ENCODE measurements around the gene CSTB.
A peak's percentile ranks its signal among the peaks of the same experiment; 100 is the strongest.

The CSTB gene

GRCh38 chr21:43794311-43794710 is 18.2 kb upstream of the CSTB start:
- no peak for DNase-seq (ENCODE audit: low read depth in 1 of 2, low spot score in 1 of 2)
- no peak for TF ChIP-seq JUND (IDR thresholded peaks at IDR 0.05; ENCODE audit: low read depth)
- in situ Hi-C loops (cut with HindIII; ENCODE audit: low pct_unique_long_range_greater_than_20kb, low sequenced_read_pairs), result no loop called here

- no peak for TF ChIP-seq JUND (IDR thresholded peaks at IDR 0.05; ENCODE audit: low read depth)
- in situ Hi-C loops (cut with HindIII; ENCODE audit: low pct_unique_long_range_greater_than_20kb, low sequenced_read_pairs), result no loop called here
- no peak for DNase-seq (ENCODE audit: low read depth in 1 of 2, low spot score in 1 of 2)
Observed at GRCh38 chr21:43793243-43793642, 17.1 kb upstream of the CSTB start.

- in situ Hi-C loops (cut with HindIII; ENCODE audit: low pct_unique_long_range_greater_than_20kb, low sequenced_read_pairs), result no loop called here
- DNase-seq (ENCODE audit: low read depth in 1 of 2, low spot score in 1 of 2), result no peak
- TF ChIP-seq JUND (IDR thresholded peaks at IDR 0.05; ENCODE audit: low read depth), result no peak
Observed at GRCh38 chr21:43792406-43792805, 16.3 kb upstream of the CSTB start.

GRCh38 chr21:43790010-43790524 is 14.0 kb upstream of the CSTB start:
- in situ Hi-C loops (cut with HindIII; ENCODE audit: low pct_unique_long_range_greater_than_20kb, low sequenced_read_pairs), result no loop called here

GRCh38 chr21:43789276-43790009 is 13.3 kb upstream of the CSTB start, which contains the start of gene RRP1:
RRP1 (plus strand) TSS chr21:43789577; CDS start chr21:43789630, 53 bp downstream.
- DNase-seq (ENCODE audit: low read depth in 1 of 2, low spot score in 1 of 2), result peak; percentile 91 to 95
- in situ Hi-C loops (cut with HindIII; ENCODE audit: low pct_unique_long_range_greater_than_20kb, low sequenced_read_pairs), result no loop called here
- TF ChIP-seq JUND (IDR thresholded peaks at IDR 0.05; ENCODE audit: low read depth), result no peak

More at GRCh38 chr21:43790010-43790524, 14.0 kb upstream of the CSTB start:
- no peak for DNase-seq (ENCODE audit: low read depth in 1 of 2, low spot score in 1 of 2)
- no peak for TF ChIP-seq JUND (IDR thresholded peaks at IDR 0.05; ENCODE audit: low read depth)

- TF ChIP-seq JUND (IDR thresholded peaks at IDR 0.05; ENCODE audit: low read depth), result no peak
- in situ Hi-C loops (cut with HindIII; ENCODE audit: low pct_unique_long_range_greater_than_20kb, low sequenced_read_pairs), result no loop called here
- no peak for DNase-seq (ENCODE audit: low read depth in 1 of 2, low spot score in 1 of 2)
Observed at GRCh38 chr21:43786807-43787440, 10.8 kb upstream of the CSTB start.

- in situ Hi-C loops (cut with HindIII; ENCODE audit: low pct_unique_long_range_greater_than_20kb, low sequenced_read_pairs), result no loop called here
- no peak for TF ChIP-seq JUND (IDR thresholded peaks at IDR 0.05; ENCODE audit: low read depth)
- no peak for DNase-seq (ENCODE audit: low read depth in 1 of 2, low spot score in 1 of 2)
Observed at GRCh38 chr21:43786300-43786806, 10.2 kb upstream of the CSTB start.

GRCh38 chr21:43785134-43785533 is 9.0 kb upstream of the CSTB start:
- TF ChIP-seq JUND (IDR thresholded peaks at IDR 0.05; ENCODE audit: low read depth), result no peak
- no peak for DNase-seq (ENCODE audit: low read depth in 1 of 2, low spot score in 1 of 2)
- in situ Hi-C loops (cut with HindIII; ENCODE audit: low pct_unique_long_range_greater_than_20kb, low sequenced_read_pairs), result no loop called here

DNA sequence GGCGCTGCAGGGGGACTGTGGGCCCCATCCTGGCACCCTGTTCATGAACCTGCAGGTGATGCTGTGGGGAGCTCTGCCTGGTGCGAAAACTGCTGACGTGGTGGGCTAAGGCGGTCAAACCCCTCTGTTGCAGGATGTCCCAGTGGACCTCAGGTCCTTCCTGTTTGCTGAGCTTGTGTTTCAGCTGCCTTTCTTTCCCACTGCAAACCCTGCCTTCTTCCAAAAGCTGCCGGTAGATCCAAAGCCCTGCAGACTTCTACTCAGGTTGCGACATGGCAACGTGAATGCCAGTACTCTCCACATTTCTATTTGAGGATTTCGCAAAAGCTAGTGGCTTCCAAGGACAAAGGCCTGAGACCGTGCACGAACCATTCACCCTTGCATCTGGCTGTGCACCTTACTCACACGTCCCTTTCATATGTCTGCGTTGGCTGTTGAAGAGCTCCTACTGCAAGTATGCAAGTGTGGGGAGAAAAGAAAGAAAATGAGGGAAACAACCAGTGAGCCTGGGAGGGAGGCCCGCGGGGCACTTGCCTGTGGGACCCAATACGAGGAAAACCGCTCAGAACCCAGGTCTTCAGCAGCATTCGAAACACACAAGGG is 7.1 kb upstream of the CSTB start:
- DNase-seq (ENCODE audit: low read depth in 1 of 2, low spot score in 1 of 2), result no peak
- in situ Hi-C loops (cut with HindIII; ENCODE audit: low pct_unique_long_range_greater_than_20kb, low sequenced_read_pairs), result no loop called here
- no peak for TF ChIP-seq JUND (IDR thresholded peaks at IDR 0.05; ENCODE audit: low read depth)

DNA sequence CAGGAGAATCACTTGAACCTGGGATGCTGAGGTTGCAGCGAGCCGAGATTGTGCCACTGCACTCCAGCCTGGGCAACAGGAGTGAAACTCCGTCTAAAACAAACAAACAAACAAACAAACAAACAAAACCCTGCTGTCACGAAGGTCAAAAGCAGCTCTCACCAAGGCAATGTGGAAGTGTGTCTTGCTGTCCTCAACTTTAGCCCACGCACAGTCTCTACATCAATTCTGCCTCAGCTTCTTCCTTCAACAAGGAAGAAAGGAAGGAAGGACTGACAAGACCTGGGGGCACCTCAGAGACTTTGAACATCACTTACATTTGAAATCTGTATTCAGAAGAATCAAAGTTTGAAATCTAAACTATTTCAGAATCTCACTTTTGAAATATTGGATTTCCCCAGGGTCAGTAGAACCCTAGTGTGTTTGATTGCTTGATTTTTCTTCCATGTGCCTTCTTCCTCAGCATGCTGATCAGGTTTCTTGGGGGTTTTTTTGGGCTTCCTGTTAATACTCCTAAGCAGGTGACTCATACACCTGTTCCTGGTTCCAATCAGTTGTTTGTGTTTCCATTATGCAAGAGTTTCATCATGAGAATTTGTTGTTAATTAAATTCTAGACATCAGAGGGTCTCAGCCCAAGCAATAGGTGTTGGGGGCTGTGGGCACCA is 6.5 kb upstream of the CSTB start:
- TF ChIP-seq JUND (IDR thresholded peaks at IDR 0.05; ENCODE audit: low read depth), result no peak
- no peak for DNase-seq (ENCODE audit: low read depth in 1 of 2, low spot score in 1 of 2)
- in situ Hi-C loops (cut with HindIII; ENCODE audit: low pct_unique_long_range_greater_than_20kb, low sequenced_read_pairs), result no loop called here

DNA sequence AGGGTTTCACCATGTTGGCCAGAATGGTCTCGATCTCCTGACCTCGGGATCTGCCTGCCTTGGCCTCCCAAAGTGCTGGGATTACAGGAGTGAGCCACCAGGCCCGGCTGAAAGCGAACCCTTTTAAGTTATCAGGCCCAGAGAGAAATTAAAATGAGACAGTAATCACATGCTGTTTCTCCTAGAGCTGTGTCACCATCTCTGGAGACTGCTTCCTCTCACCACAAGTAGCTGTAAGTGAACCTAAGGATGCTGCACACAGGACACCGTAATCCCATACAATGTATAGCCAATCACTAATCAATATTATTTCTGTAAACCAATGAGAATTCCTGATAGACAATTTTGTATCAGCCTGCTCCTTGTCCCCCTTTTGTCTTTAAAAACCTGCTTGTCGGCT is 5.7 kb upstream of the CSTB start:
- no peak for DNase-seq (ENCODE audit: low read depth in 1 of 2, low spot score in 1 of 2)
- no peak for TF ChIP-seq JUND (IDR thresholded peaks at IDR 0.05; ENCODE audit: low read depth)
- in situ Hi-C loops (cut with HindIII; ENCODE audit: low pct_unique_long_range_greater_than_20kb, low sequenced_read_pairs), result no loop called here

DNA sequence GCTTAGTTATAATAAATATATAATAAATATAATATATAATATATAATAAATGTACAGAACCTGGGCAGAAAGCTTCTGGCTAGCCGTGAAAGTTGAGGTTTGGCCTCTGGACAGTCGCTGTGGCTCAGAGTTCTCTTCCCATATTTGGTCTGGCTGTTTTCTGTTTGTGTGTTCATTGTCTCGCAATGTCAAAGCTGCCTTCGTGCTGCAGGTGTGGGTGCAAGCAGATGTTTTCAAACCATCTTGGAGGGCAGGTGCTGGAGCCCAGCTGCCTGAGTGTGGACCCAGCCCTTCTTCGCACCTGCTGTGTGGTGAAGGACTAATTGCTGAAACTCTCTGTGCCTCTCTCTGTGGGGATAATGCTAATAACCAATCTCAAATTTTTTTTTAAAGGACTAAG is 3.6 kb upstream of the CSTB start:
- no peak for TF ChIP-seq JUND (IDR thresholded peaks at IDR 0.05; ENCODE audit: low read depth)
- in situ Hi-C loops (cut with HindIII; ENCODE audit: low pct_unique_long_range_greater_than_20kb, low sequenced_read_pairs), result no loop called here
- DNase-seq (ENCODE audit: low read depth in 1 of 2, low spot score in 1 of 2), result no peak
